Tibial nerve (tissue), 4 donors: Measurements from ENCODE around the gene FNDC3B. TPM values are rescaled to one million over a fixed set of nuclear protein-coding genes. Genes with fewer than 3 reads are reported as not detected.

ENCODE experiments used
- DNase-seq, 2 donors: peaks; one replicate each; pipeline ENCODE4 v3.0.0-alpha.2; 2019; ENCODE audit warnings: low spot score in 2 of 2
- H3K27ac ChIP-seq, 4 donors: fragments of 200-600 bp; sonication (generic) in 3 of 4; one replicate each; pipeline ENCODE4 v1.5.1; 2017 to 2019; ENCODE audit warnings: mild to moderate bottlenecking in 1 of 4
- H3K27me3 ChIP-seq, 2 donors: fragments of 200-600 bp; sonication (generic) in 1 of 2; one replicate each; pipeline versions ENCODE4 v1.5.1 to v1.6.0; 2017 to 2019
- H3K36me3 ChIP-seq, 3 donors: fragments of 200-600 bp; sonication (generic); one replicate each; pipeline ENCODE4 v1.5.1; 2018 to 2019
- H3K4me1 ChIP-seq, 4 donors: fragments of 200-600 bp; sonication (generic) in 3 of 4; one replicate each; pipeline ENCODE4 v1.5.1; 2017 to 2019
- H3K4me3 ChIP-seq, 4 donors: fragments of 200-600 bp; sonication (generic) in 3 of 4; one replicate each; pipeline ENCODE4 v1.5.1; 2017 to 2019; ENCODE audit warnings: mild to moderate bottlenecking in 1 of 4, moderate library complexity in 1 of 4
- H3K9me3 ChIP-seq, 4 donors: fragments of 200-600 bp; sonication (generic) in 3 of 4; one replicate each; pipeline ENCODE4 v1.5.1; 2017 to 2019
- CTCF ChIP-seq, 5 experiments: fragments of 200-600 bp in 3 of 5; fragments of 450-650 bp in 2 of 5; sonication (generic) in 3 of 5; IDR thresholded peaks; one replicate each; pipeline ENCODE4 v1.5.1; 2016 to 2019; ENCODE audit warnings: antibody characterized with exemption in 5 of 5, mild to moderate bottlenecking in 3 of 5, moderate library complexity in 2 of 5
- EP300 ChIP-seq, 2 donors: sonication (generic); formaldehyde crosslinking; IDR thresholded peaks; one replicate each; pipeline ENCODE4 v1.6.1; 2017; ENCODE audit warnings: antibody characterized with exemption in 2 of 2, mild to moderate bottlenecking in 1 of 2
- POLR2A ChIP-seq, 2 donors: fragments of 450-650 bp; IDR thresholded peaks; one replicate each; pipeline ENCODE4 v1.6.1; 2017; ENCODE audit warnings: antibody characterized with exemption in 2 of 2, mild to moderate bottlenecking in 2 of 2, moderate library complexity in 2 of 2
- WGBS, 2 donors: methylation state at CpG; one replicate each; pipeline ENCODE4 v1.1.5; 2018; 5-methylcytosine and 5-hydroxymethylcytosine counted together
- total RNA-seq, 4 donors: library from RNA; depleted of rRNA; stranded (reverse); fragments of >200 nt; gene quantifications; one replicate each; pipeline ENCODE4 v1.1.0, GENCODE V29; 2016

The FNDC3B gene
- total RNA-seq, 4 donors from 2014 or later = 87.5 to 106 (median 95.7) TPM

GRCh38 chr3:172199850-172200369 is 160.5 kb downstream of the FNDC3B start:
- TF ChIP-seq CTCF (IDR thresholded peaks at IDR 0.05) (no peak), EP300 (IDR thresholded peaks at IDR 0.05) (no peak), POLR2A (IDR thresholded peaks at IDR 0.05) (no peak)
- H3K4me1 ChIP-seq = peaks cover 0 to 63% (median 31%) of the 10 kb centered on the region in 4 donors
- no peak overlapping the region for H3K4me3 ChIP-seq
- H3K27ac ChIP-seq = no peak overlapping the region
- H3K27me3 ChIP-seq = no peaks in the 10 kb centered on the region
- no peaks in the 10 kb centered on the region for H3K36me3 ChIP-seq
- DNase-seq = no peak
- H3K9me3 ChIP-seq = no peaks in the 10 kb centered on the region
- WGBS, 2 donors = 91% methylated on average over 7 of the region's 7 CpGs

DNA sequence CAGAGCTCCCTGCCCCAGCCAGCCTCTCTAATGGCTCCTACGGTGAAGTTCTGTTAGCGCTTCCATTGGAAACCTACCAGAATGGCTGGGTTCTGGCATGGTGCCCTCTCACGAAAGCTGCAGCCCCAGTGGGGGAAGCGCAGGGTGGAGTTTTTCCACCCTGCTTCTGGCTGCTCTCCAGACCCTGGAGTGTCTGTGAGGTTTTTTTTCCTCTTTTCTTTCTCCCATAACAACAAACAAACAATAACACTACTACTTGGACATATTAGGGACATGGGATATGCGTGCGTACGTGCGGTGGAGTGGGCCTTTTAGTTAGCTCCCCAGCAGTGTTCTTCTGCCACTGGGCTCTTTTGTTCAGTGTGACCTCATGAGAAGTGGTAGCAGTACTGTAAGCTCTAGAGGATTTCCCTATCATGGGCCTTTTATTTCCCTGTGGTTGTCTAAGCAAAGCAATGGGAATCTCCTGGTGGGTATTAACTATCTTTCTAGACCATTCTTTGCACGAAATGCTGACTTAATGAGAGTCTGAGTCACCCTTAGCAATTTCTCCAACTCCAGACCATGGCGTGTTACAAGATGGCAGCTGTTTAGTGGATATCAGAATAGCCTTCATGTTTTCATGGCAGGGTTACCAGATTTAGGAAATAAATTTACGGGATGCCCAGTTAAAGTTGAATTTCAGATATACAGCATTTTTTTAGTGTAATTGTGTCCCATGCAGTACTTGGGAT is 161.9 kb downstream of the FNDC3B start:
- Histone ChIP-seq H3K9me3 (no peaks in the 10 kb centered on the region), H3K4me1 (peaks cover 0 to 60% (median 32%) of the 10 kb centered on the region in 4 donors), H3K27me3 (no peaks in the 10 kb centered on the region), H3K36me3 (no peaks in the 10 kb centered on the region), H3K4me3 (no peak overlapping the region), H3K27ac (peak overlapping the region in 3 of 4 donors; percentile 11 to 79 (median 64))
- TF ChIP-seq POLR2A (IDR thresholded peaks at IDR 0.05) = no peak
- peak in 1 of 2 donors; percentile 64 for TF ChIP-seq EP300 (IDR thresholded peaks at IDR 0.05)
- TF ChIP-seq CTCF (IDR thresholded peaks at IDR 0.05) = no peak
- 38 to 39% methylated on average over 11 of the region's 11 CpGs for WGBS, 2 donors
- peak; percentile 53 to 78 for DNase-seq

DNA sequence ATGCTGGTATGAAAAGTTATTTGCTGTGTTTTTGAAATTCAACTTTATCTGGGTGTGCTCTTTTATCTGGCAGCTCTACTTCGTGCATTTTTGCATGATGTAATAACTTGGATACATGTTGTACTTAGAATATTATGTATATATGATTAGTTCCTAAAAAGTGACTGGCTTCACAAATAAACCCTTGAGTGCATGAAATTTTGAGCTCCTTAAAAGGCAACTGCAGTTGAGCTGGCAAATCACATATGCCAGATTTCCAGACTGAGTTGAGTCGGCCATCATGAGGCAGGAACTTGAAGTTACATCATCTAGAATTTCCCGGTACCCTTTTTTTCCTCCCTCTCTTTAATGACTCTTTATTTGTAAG is 162.5 kb downstream of the FNDC3B start:
- Histone ChIP-seq H3K9me3 (no peaks in the 10 kb centered on the region), H3K27ac (peak overlapping the region in 3 of 4 donors; percentile 38 to 79 (median 64)), H3K4me3 (no peak overlapping the region), H3K4me1 (peaks cover 0 to 62% (median 32%) of the 10 kb centered on the region in 4 donors), H3K27me3 (no peaks in the 10 kb centered on the region), H3K36me3 (no peaks in the 10 kb centered on the region)
- DNase-seq = no peak
- 9 to 14% methylated on average over 3 of the region's 3 CpGs for WGBS, 2 donors
- TF ChIP-seq EP300 (IDR thresholded peaks at IDR 0.05) (peak in 1 of 2 donors; percentile 47), CTCF (IDR thresholded peaks at IDR 0.05) (peak in 1 of 5 experiments; percentile 23), POLR2A (IDR thresholded peaks at IDR 0.05) (no peak)

GRCh38 chr3:172202797-172203196 is 163.4 kb downstream of the FNDC3B start:
- Histone ChIP-seq H3K4me1 (peaks cover 0 to 62% (median 32%) of the 10 kb centered on the region in 4 donors), H3K4me3 (no peak overlapping the region), H3K9me3 (no peaks in the 10 kb centered on the region), H3K27me3 (no peaks in the 10 kb centered on the region), H3K36me3 (no peaks in the 10 kb centered on the region), H3K27ac (peak overlapping the region in 3 of 4 donors; percentile 38 to 79 (median 64))
- 86 to 94% methylated on average over 3 of the region's 3 CpGs for WGBS, 2 donors
- TF ChIP-seq POLR2A (IDR thresholded peaks at IDR 0.05) = no peak
- TF ChIP-seq CTCF (IDR thresholded peaks at IDR 0.05) = no peak
- TF ChIP-seq EP300 (IDR thresholded peaks at IDR 0.05) = no peak
- no peak for DNase-seq
